ENCODE results near the gene AVL9.
"Not testable (repeated sequence)": the region's sequence is repeated elsewhere in the genome, so short reads cannot be mapped to it uniquely, and the experiment has no call there.

The AVL9 gene

DNA sequence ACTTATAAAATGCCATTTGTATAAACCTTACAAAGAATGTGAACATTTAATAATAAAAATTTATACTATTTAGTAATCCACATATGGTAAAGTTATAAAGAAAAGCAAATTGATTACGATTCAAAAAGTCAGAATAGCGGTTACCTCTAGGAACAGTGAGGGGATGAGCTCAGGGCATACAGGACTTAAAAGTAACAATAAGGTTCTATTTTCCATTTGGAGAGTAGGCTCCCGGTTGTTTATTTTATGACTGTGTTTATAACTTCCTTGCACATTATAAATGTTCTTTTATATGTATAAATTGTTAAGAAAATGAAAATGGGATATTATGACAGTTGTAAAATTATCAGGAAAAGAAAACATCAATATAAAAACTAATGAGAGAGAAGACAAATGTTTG is 135.7 kb downstream of the AVL9 start:
- no peak for DNase-seq (ENCODE audit: low spot score)
- in situ Hi-C loops (cut with MboI; ENCODE audit: low pct_unique_long_range_greater_than_20kb, low sequenced_read_pairs, unreplicated experiment): no loop called here
- TF ChIP-seq, protein P1, sequence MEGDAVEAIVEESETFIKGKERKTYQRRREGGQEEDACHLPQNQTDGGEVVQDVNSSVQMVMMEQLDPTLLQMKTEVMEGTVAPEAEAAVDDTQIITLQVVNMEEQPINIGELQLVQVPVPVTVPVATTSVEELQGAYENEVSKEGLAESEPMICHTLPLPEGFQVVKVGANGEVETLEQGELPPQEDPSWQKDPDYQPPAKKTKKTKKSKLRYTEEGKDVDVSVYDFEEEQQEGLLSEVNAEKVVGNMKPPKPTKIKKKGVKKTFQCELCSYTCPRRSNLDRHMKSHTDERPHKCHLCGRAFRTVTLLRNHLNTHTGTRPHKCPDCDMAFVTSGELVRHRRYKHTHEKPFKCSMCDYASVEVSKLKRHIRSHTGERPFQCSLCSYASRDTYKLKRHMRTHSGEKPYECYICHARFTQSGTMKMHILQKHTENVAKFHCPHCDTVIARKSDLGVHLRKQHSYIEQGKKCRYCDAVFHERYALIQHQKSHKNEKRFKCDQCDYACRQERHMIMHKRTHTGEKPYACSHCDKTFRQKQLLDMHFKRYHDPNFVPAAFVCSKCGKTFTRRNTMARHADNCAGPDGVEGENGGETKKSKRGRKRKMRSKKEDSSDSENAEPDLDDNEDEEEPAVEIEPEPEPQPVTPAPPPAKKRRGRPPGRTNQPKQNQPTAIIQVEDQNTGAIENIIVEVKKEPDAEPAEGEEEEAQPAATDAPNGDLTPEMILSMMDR (IDR thresholded peaks at IDR 0.05; ENCODE audit: extremely low read depth, insufficient read depth, missing control alignments): no peak

DNA sequence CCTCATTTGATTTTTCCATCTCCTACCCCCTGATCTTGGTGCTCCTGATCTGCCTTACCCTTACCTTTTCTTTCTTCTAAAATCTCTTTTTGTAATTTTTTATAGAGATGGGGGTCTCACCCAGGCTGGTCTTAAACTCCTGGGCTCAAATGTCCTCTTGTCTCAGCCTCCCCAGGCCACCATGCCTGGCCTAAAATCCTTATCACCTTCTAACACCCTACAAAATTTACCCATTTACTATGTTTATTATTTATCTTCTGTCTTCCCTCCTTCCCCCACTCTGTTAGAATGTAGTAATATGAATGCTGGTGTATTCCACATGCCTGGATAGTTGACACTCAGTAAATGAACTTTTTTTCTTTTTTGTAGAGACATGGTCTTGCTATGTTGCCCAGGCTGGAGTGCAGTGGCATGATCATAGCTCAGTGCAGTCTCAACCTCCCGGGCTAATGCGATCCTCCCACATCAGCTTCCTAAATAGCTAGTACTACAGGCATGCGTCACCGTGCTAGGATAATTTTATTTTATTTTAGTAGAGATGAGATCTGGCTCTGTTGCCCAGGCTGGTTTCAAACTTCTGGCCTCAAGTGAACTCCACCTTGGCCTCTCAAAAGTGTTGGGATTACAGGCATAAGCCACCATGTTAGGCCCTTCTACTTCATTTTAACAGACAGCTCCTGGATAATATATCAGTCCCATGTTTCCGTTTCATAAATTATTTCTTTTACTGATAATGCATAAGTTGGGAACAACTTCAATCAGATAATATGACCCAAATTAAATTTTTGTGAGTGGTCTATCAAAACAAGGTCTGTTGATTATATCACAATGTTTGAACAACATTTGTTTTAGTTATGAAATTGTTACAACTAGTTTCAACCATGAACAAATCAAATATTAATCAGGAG is 136.6 kb downstream of the AVL9 start:
- DNase-seq (ENCODE audit: low spot score); in situ Hi-C loops (cut with MboI; ENCODE audit: low pct_unique_long_range_greater_than_20kb, low sequenced_read_pairs, unreplicated experiment): not testable (repeated sequence)

DNA sequence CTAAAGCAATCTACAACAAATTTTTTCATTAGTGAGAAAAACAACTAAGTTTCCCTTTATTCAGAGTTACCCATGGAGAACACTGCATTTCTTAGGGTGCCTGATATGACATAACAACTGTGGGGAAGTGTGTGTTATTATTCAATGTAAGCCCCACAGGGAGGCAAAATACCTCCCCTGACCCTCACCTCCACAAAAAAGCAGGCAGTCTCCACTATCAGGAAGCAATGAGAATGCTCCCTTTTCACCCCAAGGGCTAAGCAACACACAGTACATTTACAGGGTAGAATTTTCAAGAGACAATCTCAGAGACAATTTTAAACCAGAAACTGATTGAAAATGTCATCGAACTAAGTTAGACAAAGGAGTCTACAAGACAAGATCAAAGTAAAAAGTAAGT is 138.2 kb downstream of the AVL9 start:
- in situ Hi-C loops (cut with MboI; ENCODE audit: low pct_unique_long_range_greater_than_20kb, low sequenced_read_pairs, unreplicated experiment); DNase-seq (ENCODE audit: low spot score): not testable (repeated sequence)

DNA sequence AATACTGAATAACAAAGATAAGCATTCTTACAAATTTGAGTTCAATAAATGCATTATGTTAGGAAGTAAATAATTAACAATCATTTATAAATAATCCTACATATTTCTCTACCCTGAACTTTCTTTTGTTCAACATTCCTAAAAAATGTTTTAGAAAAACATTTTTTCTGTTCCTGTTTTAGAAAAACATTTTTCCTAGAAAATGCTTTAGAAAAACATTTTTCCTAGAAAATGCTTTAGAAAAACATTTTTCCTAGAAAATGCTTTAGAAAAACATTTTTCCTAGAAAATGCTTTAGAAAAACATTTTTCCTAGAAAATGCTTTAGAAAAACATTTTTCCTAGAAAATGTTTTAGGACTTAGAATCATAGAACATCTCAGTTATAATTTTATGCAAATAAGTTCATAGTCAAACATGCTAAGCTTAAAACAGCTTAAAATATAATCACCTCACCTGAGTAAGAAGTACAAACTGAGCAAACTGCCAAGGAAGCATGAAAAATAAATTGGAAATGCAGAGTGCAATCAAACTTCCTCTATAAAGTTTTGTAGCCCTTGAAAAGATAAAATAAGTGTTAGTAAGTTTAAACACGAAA is 139.6 kb downstream of the AVL9 start:
- DNase-seq (ENCODE audit: low spot score); in situ Hi-C loops (cut with MboI; ENCODE audit: low pct_unique_long_range_greater_than_20kb, low sequenced_read_pairs, unreplicated experiment): not testable (repeated sequence)

DNA sequence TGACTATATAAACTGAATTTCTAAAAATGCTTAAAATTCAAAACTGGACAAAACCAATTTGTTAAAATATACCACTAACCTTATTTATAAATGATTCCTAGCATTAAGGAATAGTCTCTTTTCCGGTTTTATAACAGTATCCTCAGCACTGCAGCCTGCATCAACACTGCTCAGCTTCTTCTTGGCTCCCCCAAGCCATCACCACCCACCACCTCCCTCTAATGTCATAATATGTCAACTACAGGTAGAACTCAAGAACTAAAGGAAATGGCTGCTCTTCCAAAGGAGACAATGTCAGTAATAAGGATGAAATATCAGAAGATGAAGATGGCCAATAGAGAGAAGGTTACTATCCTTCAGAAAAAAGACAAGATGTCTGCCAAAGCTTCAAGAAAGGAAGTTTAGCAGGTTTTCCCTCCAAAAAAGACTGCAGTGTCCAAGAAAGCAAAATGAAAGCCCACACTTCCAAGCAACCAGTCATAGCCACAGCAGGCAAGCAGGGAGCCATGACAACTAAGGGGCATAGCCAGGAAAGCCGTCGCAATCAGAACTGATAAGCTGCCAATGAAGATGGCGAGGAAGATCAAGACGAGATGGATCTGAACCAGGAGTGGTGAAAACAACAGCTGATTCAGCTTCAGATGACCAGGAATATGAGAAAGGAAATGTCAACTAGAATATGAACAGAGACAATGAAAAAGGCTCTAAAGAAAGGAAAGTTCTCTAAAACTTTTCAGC is 141.6 kb downstream of the AVL9 start:
- in situ Hi-C loops (cut with MboI; ENCODE audit: low pct_unique_long_range_greater_than_20kb, low sequenced_read_pairs, unreplicated experiment); DNase-seq (ENCODE audit: low spot score): not testable (repeated sequence)

DNA sequence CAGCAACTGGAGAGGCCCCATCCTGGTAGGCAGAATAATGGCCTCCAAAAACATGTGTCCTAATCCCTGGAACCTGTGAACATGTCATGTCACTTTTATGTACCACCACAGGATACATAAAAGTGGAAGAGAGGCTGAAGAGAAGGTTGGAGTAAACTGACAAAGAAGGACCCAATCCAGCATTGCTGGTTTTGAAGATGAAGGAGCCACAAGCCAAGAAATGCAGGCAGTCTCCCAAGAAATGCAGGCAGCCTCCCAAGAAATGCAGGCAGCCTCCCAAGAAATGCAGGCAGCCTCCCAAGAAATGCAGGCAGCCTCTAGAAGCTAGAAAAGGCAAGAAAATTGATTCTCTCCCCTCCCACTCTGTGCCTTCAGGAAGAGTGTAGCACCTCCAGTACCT is 142.3 kb downstream of the AVL9 start:
- in situ Hi-C loops (cut with MboI; ENCODE audit: low pct_unique_long_range_greater_than_20kb, low sequenced_read_pairs, unreplicated experiment); DNase-seq (ENCODE audit: low spot score): not testable (repeated sequence)
